GM12878 (cell line): ENCODE data around the gene EBI3. TPM values are rescaled to one million over a fixed set of nuclear protein-coding genes. Genes with fewer than 3 reads are reported as not detected.

ENCODE experiments used
- BACH1 ChIP-seq: fragments of 450-650 bp; IDR thresholded peaks from 2 replicates; pipeline ENCODE4 v1.6.1; 2017; ENCODE audit warnings: mild to moderate bottlenecking, borderline replicate concordance
- BHLHE40 ChIP-seq, 2 experiments: fragments of 450-650 bp in 1 of 2; IDR thresholded peaks; 2 replicates each; pipeline ENCODE4 v1.6.1; 2011 to 2017; ENCODE audit warnings: low read depth in 2 of 2, borderline replicate concordance in 1 of 2, improper control_type of control experiment in 1 of 2, low read length in 1 of 2, mild to moderate bottlenecking in 1 of 2
- E4F1 ChIP-seq: fragments of 450-650 bp; IDR thresholded peaks from 2 replicates; pipeline ENCODE4 v1.6.1; 2018; ENCODE audit warnings: borderline replicate concordance, mild to moderate bottlenecking; ENCODE audit not compliant: partially characterized antibody
- EED ChIP-seq: sonication (generic); IDR thresholded peaks from 2 replicates; pipeline ENCODE4 v1.6.1; 2016; ENCODE audit warnings: antibody characterized with exemption, low read depth
- NFXL1 ChIP-seq: fragments of 450-650 bp; IDR thresholded peaks from 2 replicates; pipeline ENCODE4 v1.6.1; 2017; ENCODE audit warnings: antibody characterized with exemption, mild to moderate bottlenecking, borderline replicate concordance
- RCOR1 ChIP-seq: conservative IDR thresholded peaks from 2 replicates; pipeline ENCODE4 v1.6.1; 2012; ENCODE audit warnings: low read depth, low read length, improper control_type of control experiment
- SREBF1 ChIP-seq: IDR thresholded peaks from 2 replicates; pipeline ENCODE4 v1.6.1; 2012; ENCODE audit warnings: mild to moderate bottlenecking, low read length
- STAT1 ChIP-seq: fragments of 450-650 bp; conservative IDR thresholded peaks from 2 replicates; pipeline ENCODE4 v1.6.1; 2014; ENCODE audit warnings: antibody characterized with exemption, mild to moderate bottlenecking
- WRNIP1 ChIP-seq: IDR thresholded peaks from 2 replicates; pipeline ENCODE4 v1.6.1; 2011; ENCODE audit warnings: low read depth, low read length, improper control_type of control experiment, borderline replicate concordance
- ZNF24 ChIP-seq: fragments of 450-650 bp; IDR thresholded peaks from 2 replicates; pipeline ENCODE4 v1.6.1; 2017; ENCODE audit warnings: antibody characterized with exemption, mild to moderate bottlenecking
- ZNF384 ChIP-seq: IDR thresholded peaks from 2 replicates; pipeline ENCODE4 v1.6.1; 2012; ENCODE audit warnings: low read depth, mild to moderate bottlenecking, low read length, improper control_type of control experiment, borderline replicate concordance
- ZNF592 ChIP-seq: fragments of 450-650 bp; IDR thresholded peaks from 2 replicates; pipeline ENCODE4 v1.6.1; 2017; ENCODE audit warnings: mild to moderate bottlenecking, moderate library complexity
- ZZZ3 ChIP-seq: IDR thresholded peaks from 2 replicates; pipeline ENCODE4 v1.6.1; 2011; ENCODE audit warnings: low read depth; ENCODE audit not compliant: control insufficient read depth, insufficient read length
- polyA plus RNA-seq, 11 experiments: library from polyadenylated mRNA; depleted of rRNA in 4 of 11; unstranded in 6 of 11; stranded (reverse) in 5 of 11; fragments of >200 nt; fragmentation: Nextera tagmentation in 4 of 11; fragmentation: Illumina TruSeq in 1 of 11; extraction: Ambion mirVana in 4 of 11; extraction: Trizol in 1 of 11; gene quantifications; 1 replicate in 1 of 11; 2 replicates in 10 of 11; pipeline versions ENCODE4 v1.2.1 to v1.2.3, GENCODE V29; 2011 to 2016; ENCODE audit warnings: inconsistent platforms in 2 of 11, missing spikeins in 2 of 11, low read depth in 1 of 11
- total RNA-seq, 4 experiments: library from RNA; depleted of rRNA in 3 of 4; stranded (reverse); fragments of >200 nt in 3 of 4; fragmentation: Illumina TruSeq in 1 of 4; extraction: Trizol in 1 of 4; gene quantifications; 2 replicates each; pipeline versions ENCODE4 v1.2.1 to v1.2.3, GENCODE V29; 2013 to 2021
- TF ChIP-seq, protein P1 (sequence below): fragments of 450-650 bp; IDR thresholded peaks from 2 replicates; pipeline ENCODE4 v1.6.1; 2016; ENCODE audit warnings: mild to moderate bottlenecking
- TF ChIP-seq, protein P2 (sequence below): IDR thresholded peaks from 2 replicates; pipeline ENCODE4 v1.6.1; 2012; ENCODE audit warnings: low read length, inconsistent platforms
- TF ChIP-seq, protein P3 (sequence below): IDR thresholded peaks from 2 replicates; pipeline ENCODE4 v1.6.1; 2012; ENCODE audit warnings: low read depth, low read length, improper control_type of control experiment

The EBI3 gene
- total and polyA plus RNA-seq, 10 of the 15 experiments (the other 5 are each of a cell fraction or from before 2014, with no cell fraction given) = 22.0 to 288 (median 186) TPM

- TF ChIP-seq EED (peak; percentile 45; the same call in 1 of the 2 replicates), BHLHE40 (IDR thresholded peaks at IDR 0.05; ENCODE audit: borderline replicate concordance in 1 of 2, low read depth in 2 of 2, low read length in 1 of 2) (peak in 1 of 2 experiments; percentile 68; a peak in 2 of 4 replicates), BACH1 (no peak), ZNF592 (no peak), ZNF384 (peak; percentile 52), SREBF1 (0 out of 2 replicates have a peak, but pooled peaks have one; percentile 26), STAT1 (peak; percentile 87; the same call in 1 of the 2 replicates), ZNF24 (no peak), WRNIP1 (no peak), ZZZ3 (no peak), RCOR1 (peak; percentile 77; the same call in 1 of the 2 replicates), E4F1 (peak; percentile 71), NFXL1 (no peak)
- TF ChIP-seq, protein P1, sequence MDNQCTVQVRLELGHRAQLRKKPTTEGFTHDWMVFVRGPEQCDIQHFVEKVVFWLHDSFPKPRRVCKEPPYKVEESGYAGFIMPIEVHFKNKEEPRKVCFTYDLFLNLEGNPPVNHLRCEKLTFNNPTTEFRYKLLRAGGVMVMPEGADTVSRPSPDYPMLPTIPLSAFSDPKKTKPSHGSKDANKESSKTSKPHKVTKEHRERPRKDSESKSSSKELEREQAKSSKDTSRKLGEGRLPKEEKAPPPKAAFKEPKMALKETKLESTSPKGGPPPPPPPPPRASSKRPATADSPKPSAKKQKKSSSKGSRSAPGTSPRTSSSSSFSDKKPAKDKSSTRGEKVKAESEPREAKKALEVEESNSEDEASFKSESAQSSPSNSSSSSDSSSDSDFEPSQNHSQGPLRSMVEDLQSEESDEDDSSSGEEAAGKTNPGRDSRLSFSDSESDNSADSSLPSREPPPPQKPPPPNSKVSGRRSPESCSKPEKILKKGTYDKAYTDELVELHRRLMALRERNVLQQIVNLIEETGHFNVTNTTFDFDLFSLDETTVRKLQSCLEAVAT = no peak
- TF ChIP-seq, protein P2, sequence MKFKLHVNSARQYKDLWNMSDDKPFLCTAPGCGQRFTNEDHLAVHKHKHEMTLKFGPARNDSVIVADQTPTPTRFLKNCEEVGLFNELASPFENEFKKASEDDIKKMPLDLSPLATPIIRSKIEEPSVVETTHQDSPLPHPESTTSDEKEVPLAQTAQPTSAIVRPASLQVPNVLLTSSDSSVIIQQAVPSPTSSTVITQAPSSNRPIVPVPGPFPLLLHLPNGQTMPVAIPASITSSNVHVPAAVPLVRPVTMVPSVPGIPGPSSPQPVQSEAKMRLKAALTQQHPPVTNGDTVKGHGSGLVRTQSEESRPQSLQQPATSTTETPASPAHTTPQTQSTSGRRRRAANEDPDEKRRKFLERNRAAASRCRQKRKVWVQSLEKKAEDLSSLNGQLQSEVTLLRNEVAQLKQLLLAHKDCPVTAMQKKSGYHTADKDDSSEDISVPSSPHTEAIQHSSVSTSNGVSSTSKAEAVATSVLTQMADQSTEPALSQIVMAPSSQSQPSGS = no peak
- TF ChIP-seq, protein P3, sequence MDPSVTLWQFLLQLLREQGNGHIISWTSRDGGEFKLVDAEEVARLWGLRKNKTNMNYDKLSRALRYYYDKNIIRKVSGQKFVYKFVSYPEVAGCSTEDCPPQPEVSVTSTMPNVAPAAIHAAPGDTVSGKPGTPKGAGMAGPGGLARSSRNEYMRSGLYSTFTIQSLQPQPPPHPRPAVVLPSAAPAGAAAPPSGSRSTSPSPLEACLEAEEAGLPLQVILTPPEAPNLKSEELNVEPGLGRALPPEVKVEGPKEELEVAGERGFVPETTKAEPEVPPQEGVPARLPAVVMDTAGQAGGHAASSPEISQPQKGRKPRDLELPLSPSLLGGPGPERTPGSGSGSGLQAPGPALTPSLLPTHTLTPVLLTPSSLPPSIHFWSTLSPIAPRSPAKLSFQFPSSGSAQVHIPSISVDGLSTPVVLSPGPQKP = peak; percentile 100
Measured at GRCh38 chr19:4182084-4182810, 47.1 kb upstream of the EBI3 start, which contains the start of the genes ANKRD24 and SIRT6 (continued).
